WERI-Rb-1 (cell line): Measurements from ENCODE around the gene MDM2.

Experiments
- DNase-seq: peaks from one replicate; pipeline ENCODE4 v3.0.0-alpha.2; 2020
- H3K27ac ChIP-seq: fragments of 250-450 bp; sonication (Bioruptor Pico); 2 replicates; pipeline ENCODE4 v1.5.1; 2020; ENCODE audit warnings: mild to moderate bottlenecking, moderate library complexity
- H3K27me3 ChIP-seq: fragments of 250-450 bp; sonication (Bioruptor Pico); 2 replicates; pipeline ENCODE4 v1.5.1; 2021; ENCODE audit warnings: mild to moderate bottlenecking, low read depth, moderate library complexity; ENCODE audit not compliant: insufficient read depth, severe bottlenecking
- H3K36me3 ChIP-seq: fragments of 250-450 bp; sonication (Bioruptor Pico); 2 replicates; pipeline ENCODE4 v1.5.1; 2020; ENCODE audit warnings: mild to moderate bottlenecking, moderate library complexity
- H3K4me3 ChIP-seq: 2 replicates; pipeline ENCODE4 v1.5.1; 2011; ENCODE audit warnings: low read depth, mild to moderate bottlenecking, control low read depth, low read length
- H3K9me3 ChIP-seq: fragments of 250-450 bp; sonication (Bioruptor Pico); 2 replicates; pipeline ENCODE4 v1.5.1; 2021; ENCODE audit warnings: mild to moderate bottlenecking, moderate library complexity; ENCODE audit not compliant: severe bottlenecking
- CTCF ChIP-seq: IDR thresholded peaks from 2 replicates; pipeline ENCODE4 v1.5.1; 2011; ENCODE audit warnings: low read depth, mild to moderate bottlenecking, control low read depth, inconsistent platforms, low read length

MDM2 gene

GRCh38 chr12:68851592-68852306 is 43.8 kb downstream of the MDM2 start:
- Histone ChIP-seq H3K4me3 (no peak overlapping the region), H3K27ac (no peak overlapping the region), H3K9me3 (no peaks in the 10 kb centered on the region), H3K36me3 (no peaks in the 10 kb centered on the region), H3K27me3 (no peaks in the 10 kb centered on the region)
- no peak for TF ChIP-seq CTCF
- no peak for DNase-seq

GRCh38 chr12:68853396-68854077 is 45.6 kb downstream of the MDM2 start:
- Histone ChIP-seq H3K9me3 (no peaks in the 10 kb centered on the region), H3K36me3 (no peaks in the 10 kb centered on the region), H3K4me3 (no peak overlapping the region), H3K27me3 (no peaks in the 10 kb centered on the region), H3K27ac (no peak overlapping the region)
- no peak for TF ChIP-seq CTCF
- no peak for DNase-seq

GRCh38 chr12:68854078-68854468 is 46.1 kb downstream of the MDM2 start:
- no peaks in the 10 kb centered on the region for H3K27me3 ChIP-seq
- no peak for TF ChIP-seq CTCF
- no peaks in the 10 kb centered on the region for H3K9me3 ChIP-seq
- no peak overlapping the region for H3K4me3 ChIP-seq
- H3K27ac ChIP-seq: no peak overlapping the region
- DNase-seq: no peak
- no peaks in the 10 kb centered on the region for H3K36me3 ChIP-seq

GRCh38 chr12:68854554-68854953 is 46.6 kb downstream of the MDM2 start:
- Histone ChIP-seq H3K9me3 (no peaks in the 10 kb centered on the region), H3K4me3 (no peak overlapping the region), H3K27ac (no peak overlapping the region), H3K36me3 (no peaks in the 10 kb centered on the region), H3K27me3 (no peaks in the 10 kb centered on the region)
- no peak for TF ChIP-seq CTCF
- DNase-seq: no peak

GRCh38 chr12:68855111-68855510 is 47.1 kb downstream of the MDM2 start:
- no peaks in the 10 kb centered on the region for H3K27me3 ChIP-seq
- H3K27ac ChIP-seq: no peak overlapping the region
- H3K4me3 ChIP-seq: no peak overlapping the region
- no peaks in the 10 kb centered on the region for H3K9me3 ChIP-seq
- no peaks in the 10 kb centered on the region for H3K36me3 ChIP-seq
- no peak for TF ChIP-seq CTCF
- no peak for DNase-seq
